BE2C (cell line): Measurements from ENCODE around the gene FNBP1L.

Source experiments
- DNase-seq: peaks from one replicate; pipeline ENCODE4 v3.0.0-alpha.2; 2020
- H3K27me3 ChIP-seq: fragments of 250-450 bp; sonication (Bioruptor Pico); 2 replicates; pipeline ENCODE4 v1.5.1; 2020; ENCODE audit warnings: mild to moderate bottlenecking
- H3K36me3 ChIP-seq: fragments of 250-450 bp; sonication (Bioruptor Pico); 2 replicates; pipeline ENCODE4 v1.5.1; 2020; ENCODE audit warnings: mild to moderate bottlenecking
- H3K4me1 ChIP-seq: fragments of 250-450 bp; sonication (Bioruptor Pico); 2 replicates; pipeline ENCODE4 v1.5.1; 2020
- H3K4me3 ChIP-seq: 2 replicates; pipeline ENCODE4 v1.5.1; 2011; ENCODE audit warnings: low read depth, low read length
- H3K9me3 ChIP-seq: fragments of 250-450 bp; sonication (Bioruptor Pico); 2 replicates; pipeline ENCODE4 v1.5.1; 2020
- CTCF ChIP-seq: IDR thresholded peaks from 2 replicates; pipeline ENCODE4 v1.5.1; 2012; ENCODE audit warnings: mild to moderate bottlenecking, low read depth, low read length

The FNBP1L gene

GRCh38 chr1:93483606-93484005 is 35.7 kb downstream of the FNBP1L start:
- no peaks in the 10 kb centered on the region for H3K36me3 ChIP-seq
- no peak overlapping the region for H3K4me3 ChIP-seq
- no peak for DNase-seq
- H3K27me3 ChIP-seq = no peaks in the 10 kb centered on the region
- no peaks in the 10 kb centered on the region for H3K9me3 ChIP-seq
- TF ChIP-seq CTCF = no peak
- H3K4me1 ChIP-seq = no peaks in the 10 kb centered on the region

GRCh38 chr1:93488207-93488606 is 40.3 kb downstream of the FNBP1L start:
- H3K4me3 ChIP-seq = no peak overlapping the region
- H3K27me3 ChIP-seq = no peaks in the 10 kb centered on the region
- no peaks in the 10 kb centered on the region for H3K9me3 ChIP-seq
- no peak for DNase-seq
- H3K4me1 ChIP-seq = no peaks in the 10 kb centered on the region
- TF ChIP-seq CTCF = no peak
- no peaks in the 10 kb centered on the region for H3K36me3 ChIP-seq

GRCh38 chr1:93489756-93490155 is 41.8 kb downstream of the FNBP1L start:
- Histone ChIP-seq H3K27me3 (no peaks in the 10 kb centered on the region), H3K9me3 (no peaks in the 10 kb centered on the region), H3K4me3 (no peak overlapping the region), H3K36me3 (no peaks in the 10 kb centered on the region), H3K4me1 (no peaks in the 10 kb centered on the region)
- DNase-seq = no peak
- no peak for TF ChIP-seq CTCF

GRCh38 chr1:93490357-93490756 is 42.4 kb downstream of the FNBP1L start:
- no peak for DNase-seq
- H3K4me3 ChIP-seq = no peak overlapping the region
- no peaks in the 10 kb centered on the region for H3K27me3 ChIP-seq
- TF ChIP-seq CTCF = no peak
- H3K4me1 ChIP-seq = no peaks in the 10 kb centered on the region
- H3K36me3 ChIP-seq = no peaks in the 10 kb centered on the region
- no peaks in the 10 kb centered on the region for H3K9me3 ChIP-seq

GRCh38 chr1:93495911-93496310 is 48.0 kb downstream of the FNBP1L start:
- Histone ChIP-seq H3K27me3 (no peaks in the 10 kb centered on the region), H3K9me3 (no peaks in the 10 kb centered on the region), H3K4me3 (no peak overlapping the region), H3K36me3 (no peaks in the 10 kb centered on the region), H3K4me1 (no peaks in the 10 kb centered on the region)
- no peak for TF ChIP-seq CTCF
- DNase-seq = no peak

- no peaks in the 10 kb centered on the region for H3K9me3 ChIP-seq
- no peak for DNase-seq
- no peak for TF ChIP-seq CTCF
These were observed 48.6 kb downstream of the FNBP1L start for GRCh38 chr1:93496520-93496919.

More at GRCh38 chr1:93496520-93496919, 48.6 kb downstream of the FNBP1L start:
- Histone ChIP-seq H3K36me3 (no peaks in the 10 kb centered on the region), H3K4me3 (no peak overlapping the region), H3K27me3 (no peaks in the 10 kb centered on the region), H3K4me1 (no peaks in the 10 kb centered on the region)
